ENCODE measurements around the gene SPATS2L.
A peak's percentile ranks its signal among the peaks of the same experiment; 100 is the strongest.

GRCh38 chr2:200360364-200360763 lies 53.9 kb downstream of the SPATS2L start:
- TF ChIP-seq EZH2phosphoT487 (IDR thresholded peaks at IDR 0.05; ENCODE audit: unreplicated experiment) (no peak), CTCF (conservative IDR thresholded peaks at IDR 0.05; ENCODE audit: low read depth in 2 of 2) (no peak), ZNF331 (CRISPR knock-in tag; IDR thresholded peaks at IDR 0.05; ENCODE audit: low read depth) (no peak), POLR2AphosphoS5 (IDR thresholded peaks at IDR 0.05; ENCODE audit: low read depth) (peak; percentile 43; the same call in 1 of the 2 replicates), EZH2 (IDR thresholded peaks at IDR 0.05; ENCODE audit: low read depth, unreplicated experiment) (no peak), ETS1 (IDR thresholded peaks at IDR 0.05) (no peak), JUNB (IDR thresholded peaks at IDR 0.05; ENCODE audit: unreplicated experiment) (no peak), STAT1 (IDR thresholded peaks at IDR 0.05; ENCODE audit: unreplicated experiment) (no peak), CREB1 (CRISPR knock-in tag; IDR thresholded peaks at IDR 0.05; ENCODE audit: low read depth) (no peak), NANOG (IDR thresholded peaks at IDR 0.05; ENCODE audit: borderline replicate concordance) (no peak), ZNF114 (CRISPR knock-in tag; IDR thresholded peaks at IDR 0.05) (no peak)
- TF ChIP-seq, protein P1, sequence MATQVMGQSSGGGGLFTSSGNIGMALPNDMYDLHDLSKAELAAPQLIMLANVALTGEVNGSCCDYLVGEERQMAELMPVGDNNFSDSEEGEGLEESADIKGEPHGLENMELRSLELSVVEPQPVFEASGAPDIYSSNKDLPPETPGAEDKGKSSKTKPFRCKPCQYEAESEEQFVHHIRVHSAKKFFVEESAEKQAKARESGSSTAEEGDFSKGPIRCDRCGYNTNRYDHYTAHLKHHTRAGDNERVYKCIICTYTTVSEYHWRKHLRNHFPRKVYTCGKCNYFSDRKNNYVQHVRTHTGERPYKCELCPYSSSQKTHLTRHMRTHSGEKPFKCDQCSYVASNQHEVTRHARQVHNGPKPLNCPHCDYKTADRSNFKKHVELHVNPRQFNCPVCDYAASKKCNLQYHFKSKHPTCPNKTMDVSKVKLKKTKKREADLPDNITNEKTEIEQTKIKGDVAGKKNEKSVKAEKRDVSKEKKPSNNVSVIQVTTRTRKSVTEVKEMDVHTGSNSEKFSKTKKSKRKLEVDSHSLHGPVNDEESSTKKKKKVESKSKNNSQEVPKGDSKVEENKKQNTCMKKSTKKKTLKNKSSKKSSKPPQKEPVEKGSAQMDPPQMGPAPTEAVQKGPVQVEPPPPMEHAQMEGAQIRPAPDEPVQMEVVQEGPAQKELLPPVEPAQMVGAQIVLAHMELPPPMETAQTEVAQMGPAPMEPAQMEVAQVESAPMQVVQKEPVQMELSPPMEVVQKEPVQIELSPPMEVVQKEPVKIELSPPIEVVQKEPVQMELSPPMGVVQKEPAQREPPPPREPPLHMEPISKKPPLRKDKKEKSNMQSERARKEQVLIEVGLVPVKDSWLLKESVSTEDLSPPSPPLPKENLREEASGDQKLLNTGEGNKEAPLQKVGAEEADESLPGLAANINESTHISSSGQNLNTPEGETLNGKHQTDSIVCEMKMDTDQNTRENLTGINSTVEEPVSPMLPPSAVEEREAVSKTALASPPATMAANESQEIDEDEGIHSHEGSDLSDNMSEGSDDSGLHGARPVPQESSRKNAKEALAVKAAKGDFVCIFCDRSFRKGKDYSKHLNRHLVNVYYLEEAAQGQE (IDR thresholded peaks at IDR 0.05; ENCODE audit: unreplicated experiment) = no peak
- TF ChIP-seq, protein P2, sequence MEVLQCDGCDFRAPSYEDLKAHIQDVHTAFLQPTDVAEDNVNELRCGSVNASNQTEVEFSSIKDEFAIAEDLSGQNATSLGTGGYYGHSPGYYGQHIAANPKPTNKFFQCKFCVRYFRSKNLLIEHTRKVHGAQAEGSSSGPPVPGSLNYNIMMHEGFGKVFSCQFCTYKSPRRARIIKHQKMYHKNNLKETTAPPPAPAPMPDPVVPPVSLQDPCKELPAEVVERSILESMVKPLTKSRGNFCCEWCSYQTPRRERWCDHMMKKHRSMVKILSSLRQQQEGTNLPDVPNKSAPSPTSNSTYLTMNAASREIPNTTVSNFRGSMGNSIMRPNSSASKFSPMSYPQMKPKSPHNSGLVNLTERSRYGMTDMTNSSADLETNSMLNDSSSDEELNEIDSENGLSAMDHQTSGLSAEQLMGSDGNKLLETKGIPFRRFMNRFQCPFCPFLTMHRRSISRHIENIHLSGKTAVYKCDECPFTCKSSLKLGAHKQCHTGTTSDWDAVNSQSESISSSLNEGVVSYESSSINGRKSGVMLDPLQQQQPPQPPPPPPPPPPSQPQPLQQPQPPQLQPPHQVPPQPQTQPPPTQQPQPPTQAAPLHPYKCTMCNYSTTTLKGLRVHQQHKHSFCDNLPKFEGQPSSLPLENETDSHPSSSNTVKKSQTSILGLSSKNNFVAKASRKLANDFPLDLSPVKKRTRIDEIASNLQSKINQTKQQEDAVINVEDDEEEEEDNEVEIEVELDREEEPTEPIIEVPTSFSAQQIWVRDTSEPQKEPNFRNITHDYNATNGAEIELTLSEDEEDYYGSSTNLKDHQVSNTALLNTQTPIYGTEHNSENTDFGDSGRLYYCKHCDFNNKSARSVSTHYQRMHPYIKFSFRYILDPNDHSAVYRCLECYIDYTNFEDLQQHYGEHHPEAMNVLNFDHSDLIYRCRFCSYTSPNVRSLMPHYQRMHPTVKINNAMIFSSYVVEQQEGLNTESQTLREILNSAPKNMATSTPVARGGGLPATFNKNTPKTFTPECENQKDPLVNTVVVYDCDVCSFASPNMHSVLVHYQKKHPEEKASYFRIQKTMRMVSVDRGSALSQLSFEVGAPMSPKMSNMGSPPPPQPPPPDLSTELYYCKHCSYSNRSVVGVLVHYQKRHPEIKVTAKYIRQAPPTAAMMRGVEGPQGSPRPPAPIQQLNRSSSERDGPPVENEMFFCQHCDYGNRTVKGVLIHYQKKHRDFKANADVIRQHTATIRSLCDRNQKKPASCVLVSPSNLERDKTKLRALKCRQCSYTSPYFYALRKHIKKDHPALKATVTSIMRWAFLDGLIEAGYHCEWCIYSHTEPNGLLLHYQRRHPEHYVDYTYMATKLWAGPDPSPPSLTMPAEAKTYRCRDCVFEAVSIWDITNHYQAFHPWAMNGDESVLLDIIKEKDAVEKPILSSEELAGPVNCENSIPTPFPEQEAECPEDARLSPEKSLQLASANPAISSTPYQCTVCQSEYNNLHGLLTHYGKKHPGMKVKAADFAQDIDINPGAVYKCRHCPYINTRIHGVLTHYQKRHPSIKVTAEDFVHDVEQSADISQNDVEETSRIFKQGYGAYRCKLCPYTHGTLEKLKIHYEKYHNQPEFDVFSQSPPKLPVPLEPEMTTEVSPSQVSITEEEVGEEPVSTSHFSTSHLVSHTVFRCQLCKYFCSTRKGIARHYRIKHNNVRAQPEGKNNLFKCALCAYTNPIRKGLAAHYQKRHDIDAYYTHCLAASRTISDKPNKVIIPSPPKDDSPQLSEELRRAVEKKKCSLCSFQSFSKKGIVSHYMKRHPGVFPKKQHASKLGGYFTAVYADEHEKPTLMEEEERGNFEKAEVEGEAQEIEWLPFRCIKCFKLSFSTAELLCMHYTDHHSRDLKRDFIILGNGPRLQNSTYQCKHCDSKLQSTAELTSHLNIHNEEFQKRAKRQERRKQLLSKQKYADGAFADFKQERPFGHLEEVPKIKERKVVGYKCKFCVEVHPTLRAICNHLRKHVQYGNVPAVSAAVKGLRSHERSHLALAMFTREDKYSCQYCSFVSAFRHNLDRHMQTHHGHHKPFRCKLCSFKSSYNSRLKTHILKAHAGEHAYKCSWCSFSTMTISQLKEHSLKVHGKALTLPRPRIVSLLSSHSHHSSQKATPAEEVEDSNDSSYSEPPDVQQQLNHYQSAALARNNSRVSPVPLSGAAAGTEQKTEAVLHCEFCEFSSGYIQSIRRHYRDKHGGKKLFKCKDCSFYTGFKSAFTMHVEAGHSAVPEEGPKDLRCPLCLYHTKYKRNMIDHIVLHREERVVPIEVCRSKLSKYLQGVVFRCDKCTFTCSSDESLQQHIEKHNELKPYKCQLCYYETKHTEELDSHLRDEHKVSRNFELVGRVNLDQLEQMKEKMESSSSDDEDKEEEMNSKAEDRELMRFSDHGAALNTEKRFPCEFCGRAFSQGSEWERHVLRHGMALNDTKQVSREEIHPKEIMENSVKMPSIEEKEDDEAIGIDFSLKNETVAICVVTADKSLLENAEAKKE (CRISPR knock-in tag; IDR thresholded peaks at IDR 0.05) = no peak

All from GM23338 (cell line).